Measurements from ENCODE around the gene FOXO6. TPM values are rescaled to one million over a fixed set of nuclear protein-coding genes. Genes with fewer than 3 reads are reported as not detected.

The FOXO6 gene
- total RNA-seq, 2 donors from 2014 or later = 3.3 to 5.0 TPM

GRCh38 chr1:41383094-41383852 lies 22.0 kb downstream of the FOXO6 start:
- Histone ChIP-seq H3K4me1 (replicated peaks) (peaks cover 18% of the 10 kb centered on the region), H3K27me3 (replicated peaks; ENCODE audit: insufficient read depth) (no peaks in the 10 kb centered on the region), H3K9me3 (no peaks in the 10 kb centered on the region), H3K4me3 (peak overlapping the region; percentile 54 to 57), H3K27ac (peak overlapping the region; percentile 94 to 95), H3K36me3 (no peaks in the 10 kb centered on the region)
- no peak for DNase-seq (ENCODE audit: low spot score)
- no peak for TF ChIP-seq POLR2A (IDR thresholded peaks at IDR 0.05)
- no peak for TF ChIP-seq CTCF (IDR thresholded peaks at IDR 0.05)
- no peak for TF ChIP-seq POLR2AphosphoS5 (IDR thresholded peaks at IDR 0.05)
- intact Hi-C loops (cut with DNase I) = no loop called here
- WGBS = 49% methylated on average over 44 of the region's 45 CpGs

GRCh38 chr1:41384579-41384978 lies 23.3 kb downstream of the FOXO6 start:
- DNase-seq (ENCODE audit: low spot score) = no peak
- Histone ChIP-seq H3K27ac (no peak overlapping the region), H3K9me3 (no peaks in the 10 kb centered on the region), H3K4me3 (no peak overlapping the region), H3K36me3 (no peaks in the 10 kb centered on the region), H3K4me1 (replicated peaks) (peaks cover 18% of the 10 kb centered on the region), H3K27me3 (replicated peaks; ENCODE audit: insufficient read depth) (no peaks in the 10 kb centered on the region)
- no peak for TF ChIP-seq CTCF (IDR thresholded peaks at IDR 0.05)
- no peak for TF ChIP-seq POLR2A (IDR thresholded peaks at IDR 0.05)
- no peak for TF ChIP-seq POLR2AphosphoS5 (IDR thresholded peaks at IDR 0.05)
- intact Hi-C loops (cut with DNase I) = no loop called here

GRCh38 chr1:41385398-41386195 lies 24.4 kb downstream of the FOXO6 start:
- H3K36me3 ChIP-seq = no peaks in the 10 kb centered on the region
- WGBS = 42% methylated on average over 12 of the region's 12 CpGs
- no peak overlapping the region for H3K4me3 ChIP-seq
- TF ChIP-seq POLR2A (IDR thresholded peaks at IDR 0.05) (no peak), CTCF (IDR thresholded peaks at IDR 0.05) (no peak), POLR2AphosphoS5 (IDR thresholded peaks at IDR 0.05) (no peak)
- no peaks in the 10 kb centered on the region for H3K9me3 ChIP-seq
- DNase-seq (ENCODE audit: low spot score) = no peak
- intact Hi-C loops (cut with DNase I) = no loop called here
- H3K27ac ChIP-seq = no peak overlapping the region
- peaks cover 17% of the 10 kb centered on the region for H3K4me1 ChIP-seq (replicated peaks)
- no peaks in the 10 kb centered on the region for H3K27me3 ChIP-seq (replicated peaks; ENCODE audit: insufficient read depth)

GRCh38 chr1:41386196-41386663 lies 25.0 kb downstream of the FOXO6 start:
- WGBS = 28% methylated on average over 7 of the region's 7 CpGs
- no peak for DNase-seq (ENCODE audit: low spot score)
- no peak overlapping the region for H3K27ac ChIP-seq
- intact Hi-C loops (cut with DNase I) = no loop called here
- H3K9me3 ChIP-seq = no peaks in the 10 kb centered on the region
- no peak overlapping the region for H3K4me3 ChIP-seq
- H3K27me3 ChIP-seq (replicated peaks; ENCODE audit: insufficient read depth) = no peaks in the 10 kb centered on the region
- peaks cover 12% of the 10 kb centered on the region for H3K4me1 ChIP-seq (replicated peaks)
- H3K36me3 ChIP-seq = no peaks in the 10 kb centered on the region
- TF ChIP-seq CTCF (IDR thresholded peaks at IDR 0.05) (no peak), POLR2AphosphoS5 (IDR thresholded peaks at IDR 0.05) (no peak), POLR2A (IDR thresholded peaks at IDR 0.05) (no peak)

Data from prostate gland (tissue), 2 donors.